ENCODE measurements around the gene RGS19.

RGS19 gene

DNA sequence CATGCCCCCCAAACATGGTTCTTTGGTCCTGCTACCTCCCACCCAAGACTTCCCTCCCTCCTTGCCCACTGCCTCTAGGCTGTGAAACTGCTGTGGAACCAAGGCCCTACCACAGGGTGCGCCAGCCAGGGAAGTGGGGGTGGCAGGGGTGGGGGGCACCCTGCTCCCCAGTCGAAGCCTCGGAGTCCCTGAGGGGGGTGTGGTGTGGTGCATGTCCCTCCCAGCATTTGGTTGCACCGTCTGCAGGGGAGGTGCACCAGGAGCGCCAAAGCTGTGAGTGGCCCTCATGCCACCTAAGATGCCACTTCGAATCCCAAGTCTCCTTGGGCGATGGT, 1.8 kb downstream of the RGS19 start:
- no peak for DNase-seq (ENCODE audit: low read depth, low spot score)

DNA sequence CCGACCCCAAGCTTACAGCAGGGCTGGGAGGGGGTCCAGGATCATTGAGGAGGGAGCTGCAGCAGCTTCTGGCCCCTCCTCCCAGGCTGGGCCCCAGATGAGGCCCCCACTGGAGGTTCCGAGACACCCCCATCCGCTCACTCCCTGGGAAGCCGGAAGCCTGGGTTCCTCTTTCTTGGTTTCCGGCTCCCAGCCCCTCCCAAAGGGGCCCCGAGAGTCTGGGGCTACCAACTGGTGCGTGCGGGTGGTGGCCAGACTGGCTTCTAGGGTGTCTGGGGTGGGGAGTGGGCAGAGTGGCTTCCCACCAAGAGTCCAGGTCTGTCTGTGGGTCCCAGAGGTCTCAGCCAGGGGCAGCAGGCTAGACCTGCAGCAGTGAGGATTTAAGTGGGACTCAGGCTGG, 2.2 kb downstream of the RGS19 start:
- no peak for DNase-seq (ENCODE audit: low read depth, low spot score)

DNA sequence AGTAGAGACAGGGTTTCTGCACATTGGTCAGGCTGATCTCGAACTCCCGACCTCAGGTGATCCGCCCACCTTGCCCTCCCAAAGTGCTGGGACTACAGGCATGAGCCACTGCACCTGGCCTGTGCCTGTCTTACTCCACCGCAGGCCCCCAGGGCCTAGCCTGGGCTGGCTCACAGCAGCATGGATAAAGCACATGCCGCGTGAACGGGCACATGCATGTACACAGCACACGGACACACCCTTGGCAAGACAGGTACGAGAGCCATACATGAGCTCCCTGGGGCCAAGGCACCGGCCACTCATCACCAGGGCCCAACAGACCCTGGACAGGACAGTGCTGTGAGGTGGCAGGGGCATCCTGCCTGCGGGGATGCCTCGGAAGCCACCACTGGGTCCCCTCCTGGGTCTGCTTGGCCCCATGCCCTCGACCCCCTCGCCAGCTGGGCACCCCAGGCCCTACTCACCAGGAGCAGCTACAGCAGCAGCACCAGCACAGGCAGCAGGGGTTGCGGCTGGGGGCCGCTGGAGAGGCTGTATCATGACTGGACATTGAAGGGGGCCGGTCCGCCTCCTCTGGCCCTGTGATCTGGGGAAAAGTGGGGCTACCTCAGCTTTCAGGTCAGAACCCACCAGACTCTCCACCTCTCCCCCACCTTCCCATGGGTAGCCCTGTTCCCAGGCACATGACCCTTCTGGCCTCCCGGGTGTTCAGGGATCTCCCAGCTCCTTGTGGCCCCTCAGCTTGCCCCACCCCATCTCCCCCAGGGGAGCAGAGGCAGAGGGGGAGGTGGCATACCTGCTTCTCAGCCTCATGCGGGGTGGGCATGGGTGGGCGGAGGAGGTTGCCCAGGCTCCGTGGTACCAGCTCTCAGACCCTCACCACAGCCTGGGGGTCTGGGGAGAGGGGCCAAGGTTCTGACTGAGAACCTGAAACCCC, 3.0 kb downstream of the RGS19 start:
- DNase-seq (ENCODE audit: low read depth, low spot score), result no peak

DNA sequence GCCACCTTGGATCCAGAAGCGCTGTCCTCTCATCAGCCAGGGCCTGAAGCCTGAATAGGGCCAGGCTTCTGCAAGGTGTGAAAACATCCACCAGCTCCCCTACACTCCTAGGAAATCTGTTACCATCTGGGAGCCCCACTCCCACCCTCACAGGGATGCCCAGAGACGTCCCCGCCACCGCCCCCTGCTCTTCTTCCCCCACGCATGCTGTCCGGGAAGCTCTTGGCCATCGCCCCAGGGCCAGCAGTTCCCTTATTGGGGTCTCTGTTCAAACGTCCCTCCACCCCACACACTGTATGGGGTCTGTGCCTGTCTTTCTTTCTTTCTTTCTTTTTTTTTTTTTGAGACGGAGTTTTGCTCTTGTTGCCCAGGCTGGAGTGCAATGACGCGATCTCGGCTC, 3.8 kb downstream of the RGS19 start:
- no peak for DNase-seq (ENCODE audit: low read depth, low spot score)

DNA sequence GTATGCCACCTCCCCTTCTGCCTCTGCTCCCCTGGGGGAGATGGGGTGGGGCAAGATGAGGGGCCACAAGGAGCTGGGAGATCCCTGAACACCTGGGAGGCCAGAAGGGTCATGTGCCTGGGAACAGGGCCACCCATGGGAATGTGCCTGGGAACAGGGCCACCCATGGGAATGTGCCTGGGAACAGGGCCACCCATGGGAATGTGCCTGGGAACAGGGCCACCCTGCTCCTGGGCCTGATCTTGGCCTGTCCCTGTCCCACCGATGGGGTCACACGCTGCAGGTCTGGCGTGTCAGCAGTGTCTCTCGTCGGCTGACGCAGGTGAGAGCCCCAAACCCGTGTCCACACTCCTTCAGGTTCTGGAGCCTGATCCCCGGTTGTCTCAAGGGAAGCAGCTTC, 4.4 kb downstream of the RGS19 start:
- no peak for DNase-seq (ENCODE audit: low read depth, low spot score)

DNA sequence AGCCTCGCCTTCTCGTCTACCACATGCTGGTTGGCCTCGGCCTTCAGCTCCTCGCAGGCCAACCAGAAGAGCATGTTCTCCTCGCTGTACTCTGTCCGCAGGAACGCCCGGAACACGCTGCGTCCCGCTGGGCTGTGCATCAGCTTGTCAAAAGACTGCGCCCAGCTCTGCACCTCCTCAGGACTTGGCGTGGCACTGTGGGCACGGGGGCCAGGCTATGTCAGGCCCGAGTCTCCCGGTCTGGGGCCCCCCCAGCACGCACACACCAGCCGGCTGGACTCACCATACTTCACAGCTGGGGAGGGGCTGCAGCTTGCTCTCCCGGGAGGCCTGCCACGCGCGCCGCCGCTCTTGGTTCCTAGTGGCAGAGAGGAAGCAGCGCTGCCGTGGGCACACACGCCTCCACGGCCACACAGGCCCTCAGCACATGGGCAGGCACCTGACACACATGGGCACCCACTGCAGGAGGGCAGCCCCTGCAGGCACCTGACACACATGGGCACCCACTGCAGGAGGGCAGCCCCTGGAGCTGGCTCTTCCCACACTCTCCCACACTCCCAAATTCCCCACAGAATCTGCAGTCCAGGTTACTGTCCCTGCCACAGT, 5.0 kb downstream of the RGS19 start:
- no peak for DNase-seq (ENCODE audit: low read depth, low spot score)

DNA sequence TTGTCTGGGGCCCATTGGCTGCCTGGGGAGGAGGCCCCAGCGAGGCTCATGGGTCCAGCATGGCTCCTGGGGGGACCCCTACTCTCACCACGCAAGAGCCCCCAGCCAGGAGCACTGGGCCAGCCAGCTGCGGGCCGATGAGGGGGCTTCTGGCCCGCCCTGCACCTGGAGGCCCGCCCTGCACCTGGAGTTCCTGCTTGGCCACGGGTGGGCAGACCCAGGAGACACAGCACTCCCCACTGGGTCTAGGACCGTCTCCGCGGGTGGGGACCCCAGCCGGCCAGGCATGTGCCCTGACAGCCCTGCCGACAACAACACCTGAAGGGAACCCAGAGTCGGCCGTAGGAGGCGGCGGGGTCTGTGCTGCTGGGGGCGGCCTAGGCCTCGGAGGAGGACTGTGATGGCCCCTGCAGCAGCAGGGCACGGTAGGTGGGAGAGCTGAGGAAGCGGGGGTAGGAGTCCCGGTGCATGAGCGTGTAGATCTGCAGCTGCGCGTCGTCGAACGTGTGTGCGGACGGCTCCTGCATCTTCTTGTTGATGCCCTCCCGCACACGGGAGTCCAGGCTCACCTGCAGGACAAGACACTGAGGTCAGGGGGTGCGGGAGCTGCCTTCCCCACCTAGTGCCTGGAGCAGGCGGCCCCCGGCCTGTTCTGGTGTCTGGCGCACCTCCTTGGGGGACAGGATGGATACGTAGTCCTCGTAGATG, 5.7 kb downstream of the RGS19 start:
- DNase-seq (ENCODE audit: low read depth, low spot score), result no peak

DNA sequence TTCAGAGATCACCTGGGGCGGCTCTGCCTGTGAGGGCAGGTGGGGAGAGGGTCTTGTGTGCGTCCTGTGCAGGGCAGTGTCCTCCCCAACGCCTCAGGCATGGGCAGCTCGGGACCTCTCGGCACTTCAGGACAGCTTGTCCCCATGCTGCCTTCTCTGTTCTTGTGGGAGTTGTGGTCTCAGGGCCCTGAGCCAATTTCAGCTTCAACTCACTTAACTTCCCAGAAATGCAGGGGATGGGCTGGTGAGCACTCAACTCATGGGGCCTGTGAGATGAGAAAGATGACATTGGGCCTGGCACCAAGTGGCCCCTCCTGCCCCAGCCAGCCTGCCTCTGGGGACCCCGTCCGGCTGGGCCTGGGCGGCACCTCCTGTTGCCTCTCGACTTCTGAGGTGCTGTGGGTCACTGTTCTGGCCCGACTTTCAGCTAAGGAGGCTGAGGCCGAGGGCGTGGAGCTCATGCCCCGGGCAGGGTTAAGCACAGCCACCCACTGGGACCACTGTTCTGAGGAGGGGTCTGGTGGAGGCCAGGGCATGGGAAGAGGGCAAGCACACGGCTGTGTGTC, 6.7 kb downstream of the RGS19 start:
- DNase-seq (ENCODE audit: low read depth, low spot score), result no peak

DNA sequence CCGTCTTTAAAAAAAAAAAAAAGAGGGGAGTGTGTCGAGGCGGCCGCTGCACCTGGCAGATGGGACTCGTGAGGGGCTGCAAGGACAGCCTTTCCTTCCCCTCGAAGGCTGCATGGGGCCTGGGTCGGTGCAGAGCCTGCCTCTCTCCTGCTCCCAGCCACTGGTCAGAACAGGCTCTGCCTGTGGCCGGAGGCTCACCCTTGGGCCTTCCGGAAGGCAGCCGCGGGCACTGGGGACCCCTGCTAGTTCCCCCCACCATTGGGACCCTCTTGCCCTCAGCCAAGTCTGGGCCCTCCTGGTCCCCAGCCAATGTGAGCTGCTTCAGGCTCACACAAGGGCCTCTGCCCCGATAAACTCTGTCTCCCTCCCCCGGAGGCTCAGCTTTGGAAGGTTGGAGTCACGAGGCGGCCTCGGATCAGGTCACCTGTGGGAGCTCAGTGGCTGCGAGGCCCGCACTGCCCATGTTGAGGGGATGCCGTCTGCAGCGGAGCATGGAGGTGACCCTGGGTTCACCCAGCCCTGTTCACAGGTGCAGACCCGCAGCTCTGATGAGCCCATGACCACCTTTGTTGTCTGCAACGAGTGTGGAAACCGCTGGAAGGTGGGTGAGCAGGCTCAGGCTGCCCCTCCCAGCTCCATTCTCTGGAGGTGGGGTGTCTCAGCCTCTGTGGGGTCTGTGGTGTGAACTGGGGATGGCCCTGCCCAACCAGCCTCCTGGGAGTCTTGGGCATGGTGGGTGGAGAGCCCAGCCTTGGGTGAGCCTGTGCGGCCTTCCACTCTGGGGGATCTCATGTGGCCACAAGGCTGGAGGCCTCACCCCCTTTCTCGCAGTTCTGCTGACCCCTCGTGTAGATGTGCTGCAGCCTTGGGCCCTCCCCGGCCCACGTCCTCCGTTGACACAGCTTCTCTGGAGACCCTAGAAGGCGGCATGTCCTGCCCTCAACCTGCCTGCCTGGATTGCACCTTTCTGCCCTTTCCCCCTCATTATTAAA, 7.7 kb downstream of the RGS19 start:
- DNase-seq (ENCODE audit: low read depth, low spot score), result no peak

DNA sequence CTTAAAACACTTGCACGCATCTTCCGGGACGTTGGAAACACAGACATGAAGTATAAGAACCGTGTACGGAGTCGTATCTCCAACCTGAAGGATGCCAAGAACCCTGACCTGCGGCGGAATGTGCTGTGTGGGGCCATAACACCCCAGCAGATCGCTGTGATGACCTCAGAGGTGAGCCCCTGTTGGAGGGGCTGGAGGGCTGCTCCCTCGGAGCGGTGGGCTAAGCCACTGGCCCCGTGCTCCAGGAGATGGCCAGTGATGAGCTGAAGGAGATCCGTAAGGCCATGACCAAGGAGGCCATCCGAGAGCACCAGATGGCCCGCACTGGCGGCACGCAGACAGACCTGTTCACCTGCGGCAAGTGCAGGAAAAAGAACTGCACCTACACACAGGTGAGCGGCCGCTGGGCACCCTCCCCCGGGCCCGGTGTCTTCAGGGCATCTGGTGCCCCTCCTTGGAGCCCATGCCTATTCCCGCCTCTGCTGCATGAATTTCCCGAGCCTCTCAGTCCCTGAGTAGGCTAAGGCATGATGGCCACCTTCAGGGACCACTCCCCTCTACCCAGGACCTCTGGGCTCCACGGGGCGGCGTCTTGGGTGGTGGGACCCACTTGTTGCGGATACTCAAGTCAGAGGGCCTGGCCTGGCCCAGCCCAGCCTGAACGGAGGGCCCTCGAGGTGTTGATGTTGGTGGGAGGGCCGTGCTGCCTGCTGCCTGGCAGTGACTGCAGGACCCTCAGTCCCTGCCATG, 8.9 kb downstream of the RGS19 start:
- DNase-seq (ENCODE audit: low read depth, low spot score), result no peak

DNA sequence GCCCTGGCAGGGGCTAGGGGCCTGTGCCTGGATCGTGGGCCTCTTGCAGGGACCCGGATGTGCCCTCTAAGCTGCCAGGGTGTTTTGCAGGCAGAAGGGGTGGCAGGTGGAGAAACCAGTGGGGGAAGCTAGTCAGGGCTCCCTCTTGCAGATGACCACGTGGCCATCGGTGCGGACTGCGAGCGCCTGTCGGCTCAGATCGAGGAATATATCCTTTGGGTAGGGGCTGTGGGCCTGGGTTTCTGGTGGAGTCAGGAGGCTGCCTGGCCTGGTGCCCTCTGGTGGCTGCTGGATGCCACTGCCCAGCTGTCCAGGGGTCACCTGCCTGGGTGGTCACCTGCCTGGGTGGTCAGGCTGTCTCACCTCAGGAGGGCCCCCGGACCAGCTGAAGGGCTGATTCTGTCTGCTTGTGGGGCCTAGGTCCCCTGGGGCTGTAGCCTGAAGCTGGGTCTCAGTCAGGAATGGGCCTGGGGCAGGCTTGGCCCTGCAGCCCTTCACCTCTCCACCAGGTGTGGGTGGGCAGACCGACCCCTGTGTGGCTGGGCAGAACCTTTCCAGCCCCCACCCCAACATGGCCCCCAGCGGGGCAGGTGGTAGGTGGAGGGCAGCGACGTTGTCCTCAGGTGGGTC, 9.6 kb downstream of the RGS19 start:
- DNase-seq (ENCODE audit: low read depth, low spot score), result no peak

DNA sequence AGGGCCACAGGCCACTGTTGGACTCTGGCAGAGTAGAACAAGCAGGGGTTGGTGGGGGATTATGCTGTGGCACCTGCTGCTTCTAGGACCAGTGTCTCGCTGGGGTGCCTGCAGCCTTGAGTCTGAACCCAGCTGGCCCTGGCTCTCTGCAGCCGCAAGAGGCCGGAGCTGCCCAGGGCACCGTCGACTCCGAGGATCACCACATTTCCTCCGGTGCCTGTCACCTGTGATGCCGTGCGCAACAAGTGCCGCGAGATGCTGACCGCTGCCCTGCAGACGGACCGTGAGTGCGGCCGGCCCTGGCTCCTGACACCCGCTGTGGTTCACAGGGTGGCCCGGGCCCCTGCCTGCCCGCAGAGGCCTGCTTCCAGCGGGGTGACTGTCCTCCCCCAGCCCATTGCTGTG, 10.1 kb downstream of the RGS19 start:
- DNase-seq (ENCODE audit: low read depth, low spot score), result no peak

DNA sequence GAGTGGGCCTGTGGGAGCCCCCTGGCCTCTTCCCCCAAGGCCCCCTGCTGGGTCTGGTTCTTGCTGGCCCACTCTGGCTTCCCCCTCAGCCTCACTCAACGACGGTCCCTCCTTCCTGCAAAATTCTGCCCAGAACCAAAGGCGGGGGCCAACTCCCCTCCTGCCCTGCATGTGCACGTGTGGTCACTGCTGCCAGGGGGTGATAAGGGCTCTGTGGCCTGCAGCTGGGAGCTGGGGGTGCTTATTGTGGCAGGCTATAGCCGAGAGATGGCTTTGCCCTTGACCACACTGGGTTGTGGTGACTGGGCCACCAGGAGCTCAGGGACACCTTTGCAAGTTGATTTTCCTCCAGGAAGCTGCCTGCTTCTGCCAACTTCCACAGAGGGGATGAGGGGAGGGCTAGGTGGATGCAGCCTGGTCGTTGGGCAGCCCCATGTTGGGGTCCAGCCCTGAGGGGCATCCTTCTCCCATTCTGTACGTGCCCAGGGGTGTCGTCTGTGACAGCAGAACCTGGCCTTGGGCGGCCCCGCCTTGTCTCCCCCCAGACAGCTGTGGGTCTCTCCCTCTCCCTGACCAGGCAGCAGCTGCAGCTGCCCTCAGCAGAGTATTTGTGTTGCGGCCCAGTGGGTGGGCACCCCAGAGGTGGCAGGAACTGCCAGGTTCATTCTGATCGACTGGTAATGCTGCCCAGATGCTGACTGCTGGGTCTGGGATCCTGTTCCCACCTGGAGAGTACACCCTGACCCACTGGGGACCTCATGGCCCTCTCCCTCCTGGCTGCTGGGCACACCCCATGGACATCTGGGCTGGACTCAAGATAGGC, 10.7 kb downstream of the RGS19 start:
- DNase-seq (ENCODE audit: low read depth, low spot score), result no peak

DNA sequence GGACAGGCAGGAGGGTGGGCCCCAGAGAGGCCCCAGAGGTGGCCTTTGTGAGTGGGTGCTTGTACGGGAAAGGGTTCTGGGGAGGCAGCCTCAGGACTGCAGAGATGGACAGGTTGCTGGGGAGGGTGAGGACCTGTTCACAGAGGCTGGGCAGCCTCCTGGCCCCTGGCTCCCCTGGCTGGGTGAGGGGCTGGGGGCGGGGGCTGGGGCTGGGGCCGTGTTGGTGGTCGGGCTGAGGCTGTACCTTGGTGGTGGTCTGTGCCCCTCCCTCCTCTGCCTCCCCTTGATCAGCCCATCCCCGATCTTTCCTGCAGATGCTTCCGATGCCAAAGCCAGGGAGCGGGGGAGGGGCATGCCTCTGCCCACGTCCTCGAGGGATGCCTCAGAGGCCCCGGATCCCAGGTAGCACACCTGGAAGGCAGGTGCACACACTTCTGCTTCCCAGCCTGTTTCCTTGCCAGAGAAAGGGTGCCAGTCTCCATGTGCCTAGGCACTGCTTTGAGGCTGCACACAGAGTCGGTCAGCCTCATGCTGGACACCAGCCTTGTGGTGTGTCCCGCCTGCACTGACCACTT, 11.5 kb downstream of the RGS19 start:
- DNase-seq (ENCODE audit: low read depth, low spot score), result no peak

DNA sequence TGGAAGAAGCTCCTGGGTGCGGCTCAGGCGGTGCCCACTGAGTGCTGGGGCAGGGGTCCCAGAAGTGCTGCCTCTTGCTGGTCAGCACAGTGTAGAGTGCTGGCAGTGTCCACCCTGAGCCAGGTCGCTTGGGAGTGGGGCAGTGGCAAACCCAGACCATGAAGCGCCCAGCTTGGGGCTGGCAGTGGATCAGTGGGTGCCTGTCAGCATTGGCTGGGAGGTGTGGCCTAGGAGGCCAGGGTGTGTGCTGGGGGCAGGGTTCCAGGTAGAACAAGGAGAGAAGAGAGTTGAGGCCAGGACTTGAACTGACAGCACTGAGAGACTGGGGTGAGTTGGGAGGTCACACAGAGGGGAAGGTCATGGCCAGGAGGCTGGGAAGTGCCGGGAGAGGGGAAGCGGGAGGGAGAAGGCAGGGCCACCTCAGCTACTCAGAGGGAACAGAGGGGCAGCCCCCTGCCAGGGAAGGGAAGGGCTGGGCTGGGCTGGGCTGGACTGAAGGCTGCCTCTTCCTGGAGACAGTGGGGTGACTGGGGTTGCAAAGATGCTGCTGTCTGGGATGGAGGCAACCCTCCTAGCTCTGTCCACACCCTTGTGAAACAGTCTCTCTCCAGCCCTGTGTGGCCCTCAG, 12.2 kb downstream of the RGS19 start:
- no peak for DNase-seq (ENCODE audit: low read depth, low spot score)

DNA sequence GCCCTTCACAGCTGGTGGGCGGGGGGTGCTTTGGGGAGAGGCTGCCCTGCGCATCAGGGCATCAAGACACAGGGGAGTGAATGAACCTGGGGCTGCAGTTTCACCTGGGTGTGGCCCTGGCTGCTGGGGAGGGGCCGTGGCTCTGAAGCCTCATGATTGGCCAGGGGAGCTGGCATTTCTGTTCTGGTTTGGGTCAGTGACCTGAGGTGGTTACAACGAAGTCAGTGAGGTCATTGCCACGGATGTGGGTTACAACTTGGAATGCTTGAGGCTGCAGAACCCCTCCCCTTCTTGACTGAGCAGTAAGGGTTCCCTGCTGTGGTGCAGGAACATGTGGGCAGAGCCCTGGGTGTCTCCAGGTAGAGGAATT, 13.4 kb downstream of the RGS19 start:
- no peak for DNase-seq (ENCODE audit: low read depth, low spot score)

DNA sequence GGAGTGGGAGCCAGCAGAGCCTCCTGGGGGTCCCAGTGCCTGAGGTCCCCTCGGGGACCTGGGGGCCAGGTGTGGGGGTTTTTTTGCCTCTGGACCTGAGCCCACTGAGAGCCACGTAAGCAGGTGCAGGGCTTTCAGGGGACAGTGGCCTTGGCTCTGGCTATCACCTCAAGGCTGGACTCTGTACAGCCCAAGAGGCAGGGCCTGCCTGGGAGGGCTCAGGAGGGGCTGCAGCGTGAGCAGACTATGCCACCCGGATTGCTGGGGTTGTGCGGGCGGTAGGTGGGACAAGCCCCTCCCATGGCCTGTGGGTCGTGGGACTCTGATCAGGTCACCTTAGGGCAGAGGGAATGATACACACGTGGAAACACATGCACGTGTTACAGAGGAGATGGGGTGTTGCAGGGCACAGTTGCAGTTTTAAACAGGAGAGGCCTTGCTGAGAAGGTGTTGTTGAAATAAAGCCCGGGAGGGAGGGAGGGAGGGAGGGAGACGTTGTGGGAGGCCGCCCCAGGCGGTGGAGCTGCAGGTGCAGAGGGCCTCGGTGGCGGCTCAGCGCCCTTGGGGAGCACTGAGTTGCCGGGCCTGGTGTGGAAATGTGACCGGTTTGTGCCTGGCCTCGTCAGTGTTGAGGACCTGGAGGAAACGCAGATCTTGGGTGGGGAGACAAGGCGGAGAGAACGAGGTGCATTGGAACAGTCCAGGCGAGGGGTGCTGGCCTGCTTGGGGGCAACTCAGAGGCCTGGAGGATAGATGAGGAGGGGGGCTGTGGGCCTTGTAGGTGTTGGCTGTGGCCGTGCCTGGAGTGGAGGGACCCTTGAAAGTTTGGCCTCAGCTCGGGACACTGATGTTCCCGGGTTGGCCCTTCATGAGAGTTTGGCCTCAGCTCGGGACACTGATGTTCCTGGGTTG, 14.0 kb downstream of the RGS19 start:
- no peak for DNase-seq (ENCODE audit: low read depth, low spot score)
